Measurements from ENCODE around the gene PCDHGB3. TPM values are rescaled to one million over a fixed set of nuclear protein-coding genes. Genes with fewer than 3 reads are reported as not detected.

PCDHGB3 gene
- total and polyA plus RNA-seq, 9 of the 15 experiments (the other 6 are each of a cell fraction or from before 2014, with no cell fraction given): 0.05 to 0.19 (median 0.11) TPM; not detected in 2

DNA sequence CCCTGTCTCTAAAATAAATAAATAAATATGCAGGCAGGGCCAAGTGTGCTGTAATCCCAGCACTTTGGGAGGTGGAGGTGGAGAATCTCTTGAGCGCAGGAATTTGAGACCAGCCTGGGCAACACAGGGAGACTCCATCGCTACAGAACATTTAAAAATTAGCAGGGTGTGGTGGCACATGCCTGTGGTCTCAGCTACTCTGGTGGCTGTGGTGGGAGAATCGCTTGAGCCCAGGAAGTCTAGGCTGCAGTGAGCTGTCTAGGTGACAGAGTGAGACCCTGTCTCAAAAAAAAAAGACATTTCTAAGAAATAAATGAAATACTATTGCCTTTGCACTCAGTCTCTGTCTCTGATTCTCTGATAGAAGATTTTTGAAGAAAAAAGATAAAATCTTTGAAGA is 41.5 kb downstream of the PCDHGB3 start:
- in situ Hi-C loops (cut with MboI): no loop called here
- Histone ChIP-seq H3K4me1 (replicated peaks in 1 of 2; ENCODE audit: control insufficient read depth in 2 of 2, insufficient read depth in 2 of 2, low read length in 2 of 2) (peaks cover 0 to 25% of the 10 kb centered on the region in 2 experiments; a peak in 2 of 5 replicates), H3K9me1 (ENCODE audit: control insufficient read depth, insufficient read depth, low read length) (no peaks in the 10 kb centered on the region), H3K9ac (ENCODE audit: insufficient read depth in 1 of 2, low read depth in 2 of 2, low read length in 2 of 2) (no peak overlapping the region), H3K36me3 (ENCODE audit: control insufficient read depth, insufficient read depth, low read length) (no peaks in the 10 kb centered on the region), H3K27ac (ENCODE audit: extremely low read depth, low read depth, low read length) (no peak overlapping the region), H3K9me3 (replicated peaks; ENCODE audit: control insufficient read depth, insufficient read depth, low read depth, low read length) (no peaks in the 10 kb centered on the region; the same call in 1 of the 2 replicates), H3K4me2 (ENCODE audit: insufficient read depth, low read length) (no peak overlapping the region), H4K20me1 (replicated peaks; ENCODE audit: control insufficient read depth, insufficient read depth, low read length) (no peaks in the 10 kb centered on the region), H3K79me2 (ENCODE audit: control insufficient read depth, insufficient read depth, low read length) (no peaks in the 10 kb centered on the region), H2AFZ (ENCODE audit: low read depth, low read length) (no peak overlapping the region), H3K27me3 (ENCODE audit: control insufficient read depth in 2 of 2, insufficient read depth in 2 of 2, low read length in 2 of 2) (peaks cover 7 to 33% of the 10 kb centered on the region in 2 experiments; a peak in 4 of 5 replicates), H3K4me3 (no peak overlapping the region)
- no peak for TF ChIP-seq LCOR (CRISPR knock-in tag; IDR thresholded peaks at IDR 0.05)
- no peak for TF ChIP-seq RBM34 (IDR thresholded peaks at IDR 0.05; ENCODE audit: borderline replicate concordance, insufficient read depth, low read length)
- no peak for TF ChIP-seq FIP1L1 (IDR thresholded peaks at IDR 0.05; ENCODE audit: low read depth, low read length, poor library complexity, severe bottlenecking)
- TF ChIP-seq SOX6 (IDR thresholded peaks at IDR 0.05): no peak
- TF ChIP-seq SMARCB1 (IDR thresholded peaks at IDR 0.05; ENCODE audit: insufficient read length, low read depth): no peak
- no peak for TF ChIP-seq ZNF165 (CRISPR knock-in tag; IDR thresholded peaks at IDR 0.05; ENCODE audit: borderline replicate concordance)
- no peak for TF ChIP-seq TAF9B (IDR thresholded peaks at IDR 0.05; ENCODE audit: partially characterized antibody)
- TF ChIP-seq KDM1A (IDR thresholded peaks at IDR 0.05): no peak
- no peak for TF ChIP-seq ZNF778 (CRISPR knock-in tag; IDR thresholded peaks at IDR 0.05)
- TF ChIP-seq FUS (optimal IDR thresholded peaks at IDR 0.05; ENCODE audit: low read depth, low read length): no peak
- no peak for TF ChIP-seq CREBBP (IDR thresholded peaks at IDR 0.05; ENCODE audit: low read depth, low read length)
- TF ChIP-seq, protein P1, sequence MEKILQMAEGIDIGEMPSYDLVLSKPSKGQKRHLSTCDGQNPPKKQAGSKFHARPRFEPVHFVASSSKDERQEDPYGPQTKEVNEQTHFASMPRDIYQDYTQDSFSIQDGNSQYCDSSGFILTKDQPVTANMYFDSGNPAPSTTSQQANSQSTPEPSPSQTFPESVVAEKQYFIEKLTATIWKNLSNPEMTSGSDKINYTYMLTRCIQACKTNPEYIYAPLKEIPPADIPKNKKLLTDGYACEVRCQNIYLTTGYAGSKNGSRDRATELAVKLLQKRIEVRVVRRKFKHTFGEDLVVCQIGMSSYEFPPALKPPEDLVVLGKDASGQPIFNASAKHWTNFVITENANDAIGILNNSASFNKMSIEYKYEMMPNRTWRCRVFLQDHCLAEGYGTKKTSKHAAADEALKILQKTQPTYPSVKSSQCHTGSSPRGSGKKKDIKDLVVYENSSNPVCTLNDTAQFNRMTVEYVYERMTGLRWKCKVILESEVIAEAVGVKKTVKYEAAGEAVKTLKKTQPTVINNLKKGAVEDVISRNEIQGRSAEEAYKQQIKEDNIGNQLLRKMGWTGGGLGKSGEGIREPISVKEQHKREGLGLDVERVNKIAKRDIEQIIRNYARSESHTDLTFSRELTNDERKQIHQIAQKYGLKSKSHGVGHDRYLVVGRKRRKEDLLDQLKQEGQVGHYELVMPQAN (IDR thresholded peaks at IDR 0.05; ENCODE audit: borderline replicate concordance): no peak
- TF ChIP-seq, protein P2, sequence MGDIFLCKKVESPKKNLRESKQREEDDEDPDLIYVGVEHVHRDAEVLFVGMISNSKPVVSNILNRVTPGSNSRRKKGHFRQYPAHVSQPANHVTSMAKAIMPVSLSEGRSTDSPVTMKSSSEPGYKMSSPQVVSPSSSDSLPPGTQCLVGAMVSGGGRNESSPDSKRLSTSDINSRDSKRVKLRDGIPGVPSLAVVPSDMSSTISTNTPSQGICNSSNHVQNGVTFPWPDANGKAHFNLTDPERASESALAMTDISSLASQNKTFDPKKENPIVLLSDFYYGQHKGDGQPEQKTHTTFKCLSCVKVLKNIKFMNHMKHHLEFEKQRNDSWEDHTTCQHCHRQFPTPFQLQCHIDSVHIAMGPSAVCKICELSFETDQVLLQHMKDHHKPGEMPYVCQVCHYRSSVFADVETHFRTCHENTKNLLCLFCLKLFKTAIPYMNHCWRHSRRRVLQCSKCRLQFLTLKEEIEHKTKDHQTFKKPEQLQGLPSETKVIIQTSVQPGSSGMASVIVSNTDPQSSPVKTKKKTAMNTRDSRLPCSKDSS (IDR thresholded peaks at IDR 0.05; ENCODE audit: low read depth, partially characterized antibody): no peak
- BruUV-seq (replicated peaks): no TSS peak
- no peak for FAIRE-seq
- intact Hi-C loops (cut with micrococcal nuclease): loop anchor here (5.0 kb wide), 1 partner anchor 111 kb away; no protein-coding TSS in a partner anchor
- WGBS (ENCODE audit: insufficient coverage, low coverage, missing lambda C conversion rate): 0% methylated on average over 3 of the region's 3 CpGs
- POLR2A ChIA-PET: no interaction called here
- CTCF ChIA-PET (ENCODE audit: low intra/inter-chr PET ratio): interaction anchor here (1.4 kb wide), 1 partner anchor 113 kb away, joined by 3 read pairs; no protein-coding TSS in a partner anchor
- ATAC-seq: no peak
- no peak for DNase-seq (ENCODE audit: extremely low read depth in 1 of 4, low spot score in 3 of 4)

Data from K562 (cell line).